NCI-H187 treated with DMSO at 0.1 percent for 48 hours (cell line): ENCODE data around the gene SLC4A2.
A peak's percentile ranks its signal among the peaks of the same experiment; 100 is the strongest.

ENCODE experiments used
- DNase-seq: peaks from one replicate; lab custom pipeline; 2025; lab: John Stamatoyannopoulos, UW

SLC4A2 gene

DNA sequence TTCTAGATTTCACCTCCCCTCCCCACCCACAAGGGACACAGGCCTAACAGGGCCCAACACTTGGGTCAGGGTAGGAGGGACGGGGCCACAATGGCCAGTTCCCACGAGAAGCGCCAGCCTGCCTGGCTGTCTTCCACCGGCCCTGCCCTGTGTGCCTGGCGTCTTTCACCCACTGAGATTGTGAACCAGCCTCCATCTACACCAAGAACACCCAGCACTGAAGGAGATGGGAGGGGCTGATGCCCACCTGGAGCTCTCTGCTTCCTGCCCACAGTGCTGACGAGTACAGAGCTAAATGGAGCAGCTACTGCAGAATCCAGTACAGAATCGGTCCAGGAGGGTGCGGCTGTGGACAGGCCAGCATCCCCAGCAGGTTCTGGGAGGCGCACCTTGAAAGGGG, 13.4 kb upstream of the SLC4A2 start:
- no peak for DNase-seq

DNA sequence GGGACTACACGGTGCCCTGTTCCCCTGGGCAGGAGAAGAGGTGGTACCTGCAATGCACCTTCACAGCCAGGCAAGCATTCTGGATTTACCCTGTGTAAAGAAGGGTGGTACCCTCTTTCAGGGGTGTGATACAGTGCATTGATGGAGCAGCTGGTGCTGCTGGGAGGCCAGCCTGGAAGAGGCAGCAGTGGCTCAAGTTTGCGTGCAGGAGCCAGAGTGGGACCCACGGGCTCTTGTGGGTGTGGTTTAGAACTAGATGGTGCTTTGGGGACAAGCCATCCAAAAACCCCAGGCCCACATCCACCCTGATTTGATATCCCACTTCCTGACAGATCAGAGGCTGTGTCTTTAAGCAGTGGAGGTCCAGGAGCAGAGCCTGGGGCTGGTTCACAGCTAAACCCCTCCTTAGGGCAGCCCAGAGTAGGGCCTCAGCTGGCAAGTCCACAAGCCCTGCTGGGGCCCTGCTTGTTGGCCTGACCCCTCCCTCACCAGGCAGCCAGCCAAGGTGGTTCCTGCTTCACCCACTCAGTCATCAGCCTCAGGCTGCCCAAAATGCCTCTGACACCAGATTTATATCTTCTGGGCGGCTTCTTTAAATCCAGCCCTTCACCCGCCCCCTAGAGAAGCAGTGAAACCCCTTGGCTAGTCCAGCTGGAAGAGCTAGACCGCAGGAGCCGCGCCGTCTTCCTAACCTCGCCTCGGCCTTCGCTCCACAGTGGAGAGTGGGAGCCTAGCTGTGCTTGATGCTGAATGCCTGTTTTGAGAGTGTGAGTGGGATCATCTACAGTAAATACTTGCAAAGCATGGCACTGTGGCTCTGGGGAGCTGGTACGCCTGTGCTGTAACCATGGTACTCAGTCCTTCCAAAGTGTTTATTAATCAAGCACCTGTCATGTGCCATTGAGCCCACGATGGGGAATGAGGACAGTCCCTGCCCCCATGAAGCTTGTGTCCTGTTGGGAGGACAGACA, 12.5 kb upstream of the SLC4A2 start:
- no peak for DNase-seq

- DNase-seq = no peak
Observed at GRCh38 chr7:151047976-151048815, 11.2 kb upstream of the SLC4A2 start, which contains the start of gene ASIC3. ASIC3 (plus strand) TSS chr7:151048531; CDS start chr7:151048886, 355 bp downstream.

GRCh38 chr7:151048911-151049463, 10.4 kb upstream of the SLC4A2 start:
- DNase-seq = no peak

GRCh38 chr7:151051108-151051507, 8.3 kb upstream of the SLC4A2 start:
- DNase-seq = no peak

GRCh38 chr7:151053096-151053495, 6.3 kb upstream of the SLC4A2 start:
- DNase-seq = no peak

GRCh38 chr7:151053751-151054150, 5.6 kb upstream of the SLC4A2 start:
- no peak for DNase-seq

GRCh38 chr7:151056283-151056665, 3.1 kb upstream of the SLC4A2 start:
- no peak for DNase-seq

DNA sequence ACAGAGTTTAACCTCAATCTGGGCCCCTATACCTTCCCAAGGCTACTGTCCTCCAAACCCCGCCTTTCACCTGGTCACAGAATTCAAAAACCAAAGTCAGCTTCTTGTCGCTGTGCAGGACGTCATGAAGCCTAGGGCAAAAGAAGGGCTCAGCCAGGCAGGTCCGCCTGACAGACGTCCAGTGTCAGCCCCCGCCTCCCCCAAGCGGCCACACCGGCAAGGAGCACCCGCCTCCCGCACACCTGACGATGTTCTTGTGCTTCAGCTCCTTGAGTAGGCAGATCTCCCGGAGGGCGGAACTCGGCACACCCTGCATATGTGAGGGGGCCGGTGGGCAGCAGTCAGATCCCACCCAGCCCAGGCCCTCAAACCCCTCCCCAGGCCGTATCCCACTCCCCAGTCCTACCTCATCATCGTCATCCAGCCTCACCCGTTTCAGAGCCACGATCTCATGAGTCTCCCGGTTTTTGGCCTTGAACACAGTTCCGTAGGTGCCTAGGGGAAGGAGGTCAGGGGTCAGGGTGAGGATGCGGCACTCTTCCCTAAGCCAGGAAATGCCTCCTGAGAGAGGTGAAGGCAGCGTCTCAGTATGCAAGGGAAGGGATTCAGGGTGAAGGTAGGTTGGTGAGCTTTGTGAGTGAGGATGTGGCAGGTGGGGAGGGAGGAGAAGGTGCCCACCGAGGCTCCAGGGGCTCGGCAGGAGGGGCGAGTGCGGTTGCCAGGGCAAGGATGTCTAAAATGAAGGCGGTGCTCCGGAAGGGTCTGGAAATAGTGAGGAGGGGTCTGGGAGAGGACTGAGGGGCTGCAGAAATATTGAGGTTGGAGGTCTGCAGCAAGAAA, 2.5 kb upstream of the SLC4A2 start:
- no peak for DNase-seq

DNA sequence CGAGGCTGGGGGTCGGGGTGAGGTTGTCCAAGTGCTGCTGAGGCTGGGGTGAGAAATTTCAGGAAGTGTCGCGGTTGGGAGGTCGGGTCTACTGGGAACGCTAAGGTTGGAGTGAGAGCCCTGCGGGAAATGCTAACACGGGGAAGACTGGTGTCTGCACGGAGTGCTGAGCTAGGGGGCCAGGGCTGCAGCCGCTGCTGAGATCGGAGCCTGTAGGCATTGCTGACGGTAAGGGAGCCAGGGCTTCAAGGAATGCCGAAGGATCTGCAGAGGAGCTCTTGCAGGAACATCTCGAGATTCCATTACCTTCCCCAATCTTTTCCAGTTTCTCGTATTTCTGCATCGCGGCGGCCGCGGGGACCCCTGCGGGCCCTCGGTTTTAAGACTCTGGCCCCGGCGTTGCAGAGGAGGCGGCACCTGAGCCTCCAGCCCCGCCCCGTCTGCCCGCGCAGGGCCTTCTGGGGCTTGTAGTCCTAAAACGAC, 1.8 kb upstream of the SLC4A2 start, which contains the start of gene CDK5:
Gene CDK5, minus strand, starts transcription at position 392 of the 483 bp plus-strand sequence. Its CDS starts 49 bp downstream, at position 343.
- DNase-seq = no peak

- DNase-seq = peak; percentile 99
Observed at GRCh38 chr7:151057989-151058780, 1.2 kb upstream of the SLC4A2 start.

DNA sequence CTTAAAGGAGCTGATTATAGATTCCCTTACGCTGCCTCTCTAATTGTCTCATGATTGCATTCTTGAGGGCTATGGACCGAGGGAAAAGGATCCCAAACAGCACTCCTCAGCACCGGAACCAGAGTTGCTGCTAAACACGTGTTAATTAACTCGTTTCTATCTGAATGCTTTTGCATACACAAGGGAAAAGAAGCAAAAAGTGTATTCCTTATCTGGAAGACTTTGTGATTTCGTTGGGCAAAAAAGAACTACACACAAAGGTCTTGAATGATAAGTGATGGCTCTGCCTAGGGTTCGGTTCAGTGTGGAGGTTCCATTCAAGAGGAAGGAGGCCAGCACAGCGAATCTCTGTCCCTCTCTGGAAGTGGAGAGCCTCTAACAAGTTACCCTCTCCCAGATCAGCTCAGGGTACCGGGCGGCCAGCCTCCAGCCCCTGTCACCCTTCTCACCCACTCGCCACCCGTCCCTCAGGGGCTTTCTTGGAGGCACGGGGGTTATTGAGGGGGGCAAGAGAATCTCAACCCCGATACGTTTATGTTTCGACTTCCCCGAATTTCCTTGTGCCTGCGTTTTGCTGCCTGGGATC, 515 bp upstream of the SLC4A2 start:
- DNase-seq = no peak

DNA sequence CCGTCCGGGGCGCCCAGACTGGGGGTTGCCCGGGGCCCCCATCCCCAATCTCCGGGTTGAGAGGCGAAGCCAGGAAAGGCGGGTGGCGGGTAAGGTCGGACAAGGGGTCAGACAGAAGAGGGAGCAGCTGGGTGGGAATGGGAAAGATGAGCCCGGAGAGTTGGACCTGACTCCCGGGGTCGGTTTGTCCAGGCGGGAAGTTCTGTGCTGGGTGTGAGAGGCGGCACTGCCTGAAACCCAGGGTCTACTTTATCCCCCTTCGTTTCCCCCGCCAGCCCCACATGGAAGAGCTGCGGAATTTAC, 675 bp downstream of the SLC4A2 start:
- DNase-seq = no peak

GRCh38 chr7:151060416-151061212, 1.2 kb downstream of the SLC4A2 start:
- DNase-seq = no peak

GRCh38 chr7:151061213-151062110, 2.1 kb downstream of the SLC4A2 start:
- DNase-seq = peak; percentile 80

- no peak for DNase-seq
Observed at GRCh38 chr7:151062111-151062398, 2.7 kb downstream of the SLC4A2 start.

DNA sequence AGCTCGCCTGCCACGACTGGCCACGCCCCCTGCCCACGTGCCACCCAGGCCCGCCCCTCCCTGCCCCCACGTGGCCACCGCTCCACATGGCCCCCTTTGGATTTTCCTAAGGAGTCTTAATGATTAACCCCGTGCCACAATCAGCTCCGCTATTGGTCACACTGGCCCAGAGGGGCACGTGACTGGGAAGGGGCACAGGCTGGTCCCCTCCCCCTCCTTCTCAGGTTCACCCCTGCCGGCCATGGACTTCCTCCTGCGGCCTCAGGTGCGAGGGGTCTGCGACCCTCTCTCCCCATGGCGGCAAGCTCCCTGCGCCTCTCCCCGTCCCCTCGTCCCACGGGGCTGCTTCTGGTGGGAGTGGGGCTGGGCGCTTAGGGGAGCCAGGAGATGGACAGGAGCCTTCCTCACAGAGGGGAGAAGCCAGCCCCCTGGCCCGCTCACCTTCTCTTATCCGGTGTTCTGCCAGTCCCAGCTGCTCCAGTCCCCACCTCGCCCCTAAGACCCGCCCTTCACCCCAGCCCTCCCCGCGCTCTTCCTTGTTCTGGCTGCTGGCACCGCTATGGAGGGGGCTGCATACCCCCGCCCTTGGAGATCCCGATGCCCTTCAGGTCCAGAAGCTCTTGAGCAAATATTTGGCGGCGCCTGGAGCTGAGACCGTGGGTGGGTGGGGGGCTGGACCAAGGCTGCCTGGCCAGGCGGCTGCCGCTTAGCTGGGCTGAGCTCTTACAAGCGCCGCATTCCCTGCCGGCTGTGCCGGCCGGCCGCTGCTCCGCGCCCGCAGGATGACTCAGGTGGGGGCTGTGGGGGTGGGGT, 3.2 kb downstream of the SLC4A2 start:
- DNase-seq = no peak

DNA sequence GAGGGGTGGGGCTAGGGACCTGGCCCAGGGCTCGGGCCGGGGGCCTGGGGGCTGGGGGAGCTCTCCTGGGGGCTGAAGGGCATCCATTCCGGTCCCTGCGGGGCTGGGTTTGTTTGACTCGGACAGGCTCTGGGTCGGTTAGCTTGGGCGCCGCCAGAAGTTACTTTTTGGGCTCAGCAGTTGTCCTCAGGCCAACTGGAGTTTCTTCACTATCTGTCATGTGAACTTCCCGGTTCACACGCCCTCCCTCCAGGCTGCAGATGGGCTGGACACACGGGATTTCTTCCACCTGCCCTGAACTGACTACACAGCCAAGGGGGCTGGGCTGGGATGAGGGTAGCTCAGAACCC, 3.8 kb downstream of the SLC4A2 start:
- no peak for DNase-seq
